ENCODE results near the gene RAPH1.

The RAPH1 gene

DNA sequence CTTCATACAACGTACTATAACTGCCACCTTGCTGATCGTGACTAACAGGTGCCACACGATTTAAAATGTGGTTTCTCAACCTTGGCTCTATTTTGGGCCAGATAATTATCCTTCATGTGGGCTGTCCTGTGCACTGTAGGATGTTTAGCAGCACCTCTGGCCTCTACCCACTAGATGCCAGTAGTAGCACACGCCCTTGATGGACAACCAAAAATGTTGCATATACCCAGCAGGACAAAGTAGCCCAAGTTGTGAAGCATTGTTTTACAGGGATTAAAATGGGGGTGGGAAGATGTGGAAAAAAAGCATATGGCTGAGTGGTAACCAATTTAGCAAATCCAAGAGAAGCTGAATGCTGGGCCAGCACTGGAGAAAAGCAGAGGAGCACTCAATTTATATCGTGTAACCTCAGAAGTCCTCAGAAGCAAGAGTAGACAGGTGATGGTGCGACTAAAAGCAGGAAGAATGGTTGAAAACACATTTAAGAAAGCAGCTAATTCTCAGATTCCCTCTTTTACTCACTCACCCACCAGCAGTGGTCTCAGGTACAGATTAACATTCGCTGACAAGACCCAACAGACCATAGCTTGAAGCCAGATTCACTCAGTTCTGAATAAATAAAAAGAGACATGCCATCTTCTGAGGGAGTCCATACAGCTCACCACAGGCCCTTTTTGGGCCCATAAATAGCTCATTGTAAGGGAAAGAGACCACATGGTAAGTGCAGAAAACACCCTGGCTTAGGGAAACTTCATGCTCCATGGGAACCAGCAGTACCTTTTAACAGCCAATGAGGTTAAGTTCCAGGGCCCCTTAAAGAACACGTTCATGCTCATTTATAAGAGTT lies 50.6 kb downstream of the RAPH1 start:
- DNase-seq (ENCODE audit: low spot score): peak; percentile 12

DNA sequence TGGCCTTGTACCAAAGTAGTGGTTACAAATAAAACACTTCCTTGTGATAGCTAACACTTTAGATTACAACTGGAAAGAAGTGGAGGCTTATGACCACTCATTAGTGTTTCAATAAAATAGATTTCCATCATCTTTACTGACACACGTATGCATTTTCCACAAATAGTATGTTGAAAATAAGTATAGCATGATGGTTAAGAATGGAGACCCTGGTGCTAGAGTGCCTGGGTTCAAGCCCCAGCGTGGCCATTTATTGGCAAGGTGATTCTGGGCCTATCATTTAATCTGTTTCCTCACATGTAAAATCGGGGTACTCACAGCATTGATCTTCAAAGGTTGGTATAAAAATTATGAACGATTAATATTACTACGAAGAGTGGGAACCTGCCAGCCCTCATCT lies 54.5 kb downstream of the RAPH1 start:
- DNase-seq (ENCODE audit: low spot score): no peak

DNA sequence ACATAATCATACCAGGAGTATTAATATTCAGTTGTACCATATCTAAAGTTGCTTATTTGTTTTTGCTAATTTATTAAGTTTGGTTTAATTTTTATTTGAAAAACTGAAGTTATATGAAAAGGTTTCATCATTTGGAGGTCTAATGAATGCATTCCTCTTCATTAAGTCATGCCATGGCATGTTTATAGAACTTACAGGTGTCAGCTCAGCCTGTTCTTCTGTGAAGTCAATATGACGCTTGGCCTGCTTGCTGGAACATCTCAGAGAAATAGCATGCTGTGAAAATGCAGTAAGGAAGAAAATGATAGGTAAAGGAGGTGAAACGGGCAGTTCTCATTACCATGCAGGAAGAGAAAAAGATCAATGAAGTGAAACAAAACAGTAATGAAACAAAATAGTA lies 58.2 kb downstream of the RAPH1 start:
- no peak for DNase-seq (ENCODE audit: low spot score)

DNA sequence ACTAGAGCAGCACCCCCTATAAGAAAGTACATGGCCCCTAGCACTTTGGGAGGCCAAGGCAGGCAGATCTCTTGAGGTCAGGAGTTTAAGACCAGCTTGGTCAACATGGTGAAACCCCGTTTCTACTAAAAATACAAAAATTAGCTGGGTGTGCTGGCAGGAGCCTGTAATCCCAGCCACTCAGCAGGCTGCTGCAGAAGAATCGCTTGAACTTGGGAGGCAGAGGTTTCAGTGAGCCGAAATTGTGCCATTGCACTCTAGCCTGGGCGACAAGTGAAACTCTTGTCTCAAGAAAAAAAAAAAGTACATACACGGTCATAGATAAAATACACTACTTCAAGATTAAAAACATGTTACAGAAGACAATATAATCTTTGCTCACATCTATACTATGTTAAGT lies 63.8 kb downstream of the RAPH1 start:
- DNase-seq (ENCODE audit: low spot score): no peak

DNA sequence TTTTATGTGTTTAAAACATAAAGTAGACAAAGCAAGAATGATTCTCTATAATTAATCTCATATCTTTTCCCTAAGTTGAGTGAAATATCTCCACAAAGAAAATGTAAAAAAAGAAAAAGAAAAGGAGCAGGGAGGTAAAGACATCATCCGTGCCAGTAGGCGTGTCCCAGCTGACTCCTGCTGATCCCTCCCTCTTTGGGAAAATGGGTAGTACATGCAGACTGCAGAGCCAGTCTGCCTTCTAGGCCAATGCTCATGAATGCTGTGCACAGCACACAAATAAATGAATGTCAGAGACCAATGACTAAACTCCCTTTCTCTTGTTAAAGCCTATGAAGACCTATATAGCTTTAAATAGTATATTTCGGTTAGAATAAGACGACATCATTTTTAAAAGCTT lies 64.7 kb downstream of the RAPH1 start:
- DNase-seq (ENCODE audit: low spot score): peak; percentile 14

DNA sequence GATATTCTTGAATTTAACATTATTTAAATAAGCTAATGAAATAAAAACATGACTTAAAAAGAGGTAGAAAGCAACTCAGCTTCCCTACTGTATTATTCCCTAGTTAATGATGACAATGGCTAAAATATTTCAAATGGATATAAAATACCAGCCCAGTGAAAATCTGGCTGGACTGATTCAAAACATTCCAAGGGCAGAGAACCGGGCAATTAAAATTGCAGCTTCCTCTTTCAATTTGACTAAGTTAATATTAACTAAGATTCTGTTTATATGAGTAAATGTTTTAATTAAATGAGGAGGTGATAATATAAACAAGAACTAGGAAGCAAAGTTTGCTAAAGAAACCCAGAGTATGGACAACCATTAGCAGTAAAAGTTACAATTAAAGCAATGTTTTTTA lies 65.6 kb downstream of the RAPH1 start:
- DNase-seq (ENCODE audit: low spot score): no peak

DNA sequence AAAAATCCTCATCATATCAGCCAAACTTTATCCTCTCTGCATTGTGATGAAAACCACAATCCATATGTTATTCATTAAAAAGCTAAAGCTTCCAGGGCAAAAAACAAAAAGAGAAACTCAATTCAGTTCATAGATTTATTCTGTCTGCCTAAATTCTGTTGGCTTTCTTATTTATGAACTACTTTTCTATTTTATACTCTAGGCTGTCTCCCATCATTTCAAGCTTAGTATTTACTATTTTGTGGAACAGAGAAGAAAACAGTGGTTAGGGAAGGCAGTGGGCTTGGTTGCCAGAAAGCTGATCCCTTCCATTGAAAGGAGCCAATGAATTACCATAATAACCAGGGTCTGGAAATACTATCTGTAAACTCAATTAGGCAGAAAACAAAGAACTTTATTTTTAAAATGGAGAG lies 71.8 kb downstream of the RAPH1 start:
- peak; percentile 28 for DNase-seq (ENCODE audit: low spot score)

DNA sequence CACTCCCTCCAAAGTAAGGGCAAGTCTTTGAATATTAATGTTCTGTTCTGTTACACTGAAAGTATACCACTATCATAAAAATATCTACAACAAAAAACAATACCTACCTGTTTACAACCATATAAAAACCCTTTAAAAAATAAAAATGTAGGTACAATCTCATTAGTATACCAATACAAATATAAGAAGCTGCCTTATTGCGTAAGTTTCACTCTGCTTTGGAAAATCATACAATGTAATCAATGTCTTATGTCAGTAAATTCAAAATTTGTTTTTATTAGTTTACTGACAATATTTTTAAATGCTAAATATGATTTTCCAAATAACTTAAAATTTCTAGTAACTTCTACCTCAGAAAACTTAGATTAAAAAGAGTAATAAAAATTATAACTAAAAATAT lies 72.8 kb downstream of the RAPH1 start:
- no peak for DNase-seq (ENCODE audit: low spot score)

DNA sequence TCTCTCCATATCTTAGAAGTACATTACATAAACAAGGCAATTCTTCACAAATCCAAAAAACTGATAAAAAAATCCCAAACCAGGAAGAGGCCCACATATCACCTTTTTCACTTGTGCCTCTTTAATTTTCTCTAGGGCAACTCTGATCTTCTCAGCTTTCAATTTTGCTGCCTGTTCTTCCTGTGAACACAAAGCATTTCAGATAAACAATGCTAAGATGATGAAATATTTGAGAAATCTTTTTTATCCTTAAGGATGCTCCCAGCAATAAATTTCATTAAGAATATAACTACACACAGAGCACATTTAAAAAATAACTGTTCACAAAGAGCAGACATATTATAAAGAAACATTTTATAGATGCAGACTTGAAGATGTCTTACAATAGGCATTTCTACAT lies 73.4 kb downstream of the RAPH1 start:
- no peak for DNase-seq (ENCODE audit: low spot score)

DNA sequence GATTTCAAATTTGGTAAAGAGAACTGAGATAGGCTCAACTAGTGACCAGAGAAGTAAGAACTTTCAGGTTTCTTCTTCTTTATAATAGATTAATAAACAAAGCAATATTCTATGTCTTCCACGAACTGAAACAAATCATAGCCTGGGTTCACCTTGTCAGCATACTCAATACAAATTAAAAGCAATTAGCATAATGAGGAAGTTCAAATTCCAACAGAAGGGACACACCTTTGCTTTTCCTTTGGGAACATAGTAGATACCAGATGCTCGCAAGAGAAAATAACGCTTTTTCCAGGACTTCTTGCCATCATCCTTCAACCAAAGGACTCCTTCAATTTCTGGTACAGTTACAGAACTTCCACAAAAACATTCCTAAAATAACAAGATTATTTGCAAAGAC lies 79.9 kb downstream of the RAPH1 start:
- DNase-seq (ENCODE audit: low spot score): no peak

DNA sequence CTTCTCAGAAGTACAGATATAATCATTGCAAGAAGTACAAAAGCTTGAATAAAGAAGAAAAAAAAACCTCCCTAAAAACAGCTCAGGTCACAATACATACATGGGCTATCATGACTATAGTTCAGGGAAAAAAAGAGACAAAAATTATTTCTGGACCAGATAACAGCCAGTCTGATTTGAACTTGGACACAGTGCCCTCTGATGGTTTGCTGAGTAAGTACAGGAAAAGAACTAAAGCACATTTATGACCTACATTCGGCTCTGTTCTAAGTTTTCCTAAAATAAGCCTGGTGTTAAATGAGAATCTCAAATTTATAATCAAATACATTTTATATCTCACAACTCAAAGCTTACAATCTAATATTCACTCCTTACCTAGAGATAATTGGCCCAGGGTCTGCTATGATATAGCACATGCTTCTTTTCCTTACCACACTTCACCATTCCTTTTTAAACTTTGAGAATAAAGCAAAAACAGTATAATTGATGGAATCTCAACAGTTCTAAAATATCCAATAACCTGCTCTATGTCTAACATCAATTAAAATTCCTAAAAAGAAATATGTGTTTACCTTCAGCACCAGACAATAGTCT lies 81.1 kb downstream of the RAPH1 start:
- DNase-seq (ENCODE audit: low spot score): peak; percentile 63

DNA sequence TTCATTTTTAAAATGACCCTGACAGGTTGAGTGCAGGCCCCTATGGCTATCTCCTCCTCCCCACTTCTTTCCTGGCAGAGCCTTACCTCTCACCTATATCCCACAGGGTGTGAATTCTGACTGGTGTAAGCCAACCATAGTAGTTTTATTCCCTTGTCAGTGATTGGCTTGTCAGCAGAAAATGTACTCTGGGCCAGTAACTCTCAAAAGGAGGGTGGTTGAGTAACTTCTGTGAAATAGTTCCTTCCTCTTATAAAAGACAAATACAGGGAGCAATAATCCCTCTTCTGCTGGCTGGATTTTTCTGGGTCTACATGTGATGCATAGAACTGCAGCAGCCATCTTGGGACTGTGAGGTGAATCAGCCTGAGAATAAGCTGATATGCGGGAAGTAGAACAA lies 83.4 kb downstream of the RAPH1 start:
- no peak for DNase-seq (ENCODE audit: low spot score)

DNA sequence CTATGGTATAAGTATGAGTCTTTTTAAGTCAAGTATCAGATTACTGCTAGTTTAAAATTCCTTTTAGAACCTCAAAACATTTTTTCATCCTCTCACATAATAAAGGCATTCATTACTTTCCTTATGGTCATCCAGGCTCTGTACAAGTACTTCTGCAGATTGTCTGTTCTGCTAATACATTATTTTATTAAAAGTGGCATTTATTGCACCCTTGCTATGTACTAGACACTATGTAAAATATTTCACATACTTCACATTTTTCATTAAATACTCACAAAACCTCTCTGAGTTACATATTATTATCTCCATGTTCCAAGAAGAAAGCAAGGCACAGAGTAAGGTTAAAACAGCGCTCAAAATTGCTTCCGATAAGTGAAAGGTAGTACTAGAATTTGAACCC lies 84.1 kb downstream of the RAPH1 start:
- peak; percentile 25 for DNase-seq (ENCODE audit: low spot score)

DNA sequence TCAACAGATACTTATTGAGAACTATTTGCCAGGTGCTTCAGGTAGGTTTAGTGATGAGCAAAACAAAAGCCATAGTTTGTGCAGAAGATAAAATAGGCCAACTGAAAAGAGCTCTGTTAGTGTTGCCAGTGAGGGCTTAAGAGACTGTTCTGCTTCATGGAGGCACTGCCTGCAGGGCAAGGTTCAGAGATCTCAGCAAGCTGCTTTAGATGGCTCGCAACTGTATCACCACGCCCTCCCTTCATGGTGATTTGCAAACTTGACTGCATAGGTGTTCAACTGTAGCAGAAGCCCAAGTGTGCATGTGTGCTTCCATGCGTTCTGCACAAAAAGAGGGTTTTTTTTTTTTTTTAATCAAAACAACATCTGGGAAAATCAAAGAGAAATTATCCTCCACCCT lies 84.5 kb downstream of the RAPH1 start:
- no peak for DNase-seq (ENCODE audit: low spot score)

DNA sequence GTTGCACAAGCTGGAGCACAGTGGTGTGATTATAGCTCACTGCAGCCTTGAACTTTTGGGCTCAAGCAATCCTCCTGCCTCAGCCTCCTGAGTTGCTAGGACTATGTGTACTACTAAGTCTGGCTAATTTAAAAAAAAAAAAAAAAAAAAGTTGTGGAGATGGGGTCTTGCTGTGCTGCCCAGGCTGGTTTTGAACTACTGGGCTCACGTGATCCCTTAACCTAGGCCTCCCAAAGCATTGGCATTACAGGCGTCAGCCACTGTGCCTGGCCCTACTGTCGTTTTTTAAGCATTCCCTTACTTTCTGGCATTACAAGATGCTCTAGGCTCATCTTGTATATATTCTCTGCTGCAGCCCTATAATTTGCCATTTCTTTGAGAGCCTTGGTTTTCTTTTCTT lies 88.3 kb downstream of the RAPH1 start:
- no peak for DNase-seq (ENCODE audit: low spot score)

DNA sequence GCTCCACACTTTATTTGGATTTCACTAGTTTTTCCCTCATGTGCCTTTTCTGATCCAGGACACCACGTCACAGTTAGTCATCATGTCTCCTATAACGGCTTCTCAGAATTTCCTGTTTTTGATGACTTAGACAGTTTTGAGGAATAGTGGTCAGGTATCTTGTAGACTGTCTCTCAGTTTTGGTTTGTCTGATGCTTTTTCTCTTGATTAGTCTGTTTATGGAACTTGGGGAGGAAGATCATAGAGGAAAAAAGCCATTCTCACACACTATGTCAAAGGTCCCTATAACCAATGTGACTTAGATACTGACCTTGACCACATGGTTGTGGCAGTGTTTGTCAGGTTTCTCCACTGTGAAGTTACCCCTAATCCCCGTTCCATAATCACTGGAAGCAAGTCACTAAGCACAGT lies 89.0 kb downstream of the RAPH1 start:
- DNase-seq (ENCODE audit: low spot score): peak; percentile 19

DNA sequence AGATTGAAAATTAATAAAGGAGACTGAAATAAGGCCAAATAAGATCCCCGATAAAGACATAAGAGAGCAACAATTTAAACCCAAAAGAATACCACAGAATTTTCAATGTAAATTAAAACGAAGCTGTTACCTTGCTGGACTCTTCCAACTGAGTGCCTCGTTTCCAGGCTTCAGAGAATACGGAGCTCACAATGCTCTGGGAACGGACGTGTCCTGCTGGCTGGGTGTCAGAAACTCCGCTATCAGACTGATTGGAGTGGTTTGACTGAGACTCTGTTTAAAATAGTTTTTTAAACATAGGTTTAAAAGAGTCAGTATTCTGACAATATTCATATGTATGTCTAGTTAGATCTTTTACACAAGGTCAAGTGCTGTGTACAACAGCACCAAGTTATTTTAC lies 90.4 kb downstream of the RAPH1 start:
- no peak for DNase-seq (ENCODE audit: low spot score)

DNA sequence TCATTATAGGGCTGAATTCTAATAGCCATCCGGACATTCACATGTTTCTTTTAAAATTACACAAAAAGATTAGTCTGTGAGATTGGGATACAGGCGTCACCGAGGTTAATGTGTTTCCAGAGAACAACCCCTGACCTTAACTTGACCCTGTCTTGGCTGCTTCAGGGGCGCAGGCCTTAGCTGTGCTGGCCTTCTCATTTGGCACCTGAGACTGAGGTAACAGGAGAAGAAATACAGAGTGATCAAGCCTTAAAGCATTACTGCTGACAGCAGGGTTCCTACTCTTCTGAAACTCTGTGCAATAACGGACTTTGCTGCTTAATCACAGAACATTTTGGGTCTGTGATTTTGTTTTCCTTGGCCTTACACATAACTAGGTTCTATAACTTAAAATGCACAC lies 92.6 kb downstream of the RAPH1 start:
- DNase-seq (ENCODE audit: low spot score): no peak

DNA sequence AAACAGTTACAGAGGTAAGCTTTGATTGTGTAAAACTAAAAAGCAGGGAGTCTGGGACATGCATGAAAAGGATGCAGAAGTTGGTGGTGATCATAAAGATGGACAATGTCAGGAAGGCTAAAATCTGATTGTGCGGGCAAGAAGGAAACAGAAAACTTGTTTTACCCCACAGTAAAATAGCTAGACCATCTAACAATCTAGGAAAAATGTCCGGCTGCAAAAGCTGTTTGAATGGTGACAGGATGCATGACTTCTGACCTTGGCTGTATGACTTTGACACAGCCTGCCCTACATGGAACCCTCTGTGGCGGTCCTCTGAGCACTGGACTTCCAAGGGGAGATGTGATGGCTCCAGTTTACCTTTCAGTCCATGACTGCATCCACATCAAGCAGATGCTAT lies 93.6 kb downstream of the RAPH1 start:
- DNase-seq (ENCODE audit: low spot score): no peak

DNA sequence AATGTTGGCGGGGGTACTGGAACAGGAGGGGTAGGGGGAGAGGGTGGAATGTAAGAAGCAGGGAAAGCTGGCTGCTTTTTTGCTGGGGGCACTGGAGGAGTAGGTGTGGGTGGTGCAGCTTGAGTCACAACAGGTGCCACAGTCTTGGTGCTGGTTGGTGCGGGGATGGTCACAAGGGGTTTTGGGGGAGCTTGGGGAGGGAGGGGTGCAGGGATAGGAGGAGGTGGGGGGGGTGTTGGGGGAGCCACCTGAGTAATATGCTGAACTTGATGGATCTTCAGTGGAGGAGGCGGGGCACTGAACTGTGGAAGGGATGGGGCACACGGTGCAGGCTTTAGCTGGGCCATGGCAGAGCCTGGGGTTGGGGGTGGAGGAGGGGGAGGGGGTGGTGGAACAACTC lies 94.4 kb downstream of the RAPH1 start:
- DNase-seq (ENCODE audit: low spot score): no peak

DNA sequence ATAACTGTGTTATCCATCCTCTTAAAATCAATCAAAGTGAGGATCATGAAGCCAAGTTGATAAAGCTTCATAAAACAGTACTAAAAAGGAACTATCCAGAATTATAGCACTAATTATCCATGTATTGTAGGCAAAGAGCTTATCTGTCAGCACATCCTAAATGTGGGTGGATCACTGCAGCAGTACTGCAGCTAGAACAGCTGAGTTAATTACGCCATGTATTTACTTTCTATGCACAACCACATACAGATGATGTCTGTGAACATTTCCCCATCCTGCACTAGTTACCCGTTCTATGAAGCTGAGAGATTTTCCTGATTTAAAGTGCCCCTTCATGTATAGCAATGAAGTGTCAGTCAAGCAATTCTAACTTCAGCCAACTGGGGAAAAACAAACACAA lies 96.6 kb downstream of the RAPH1 start:
- no peak for DNase-seq (ENCODE audit: low spot score)

DNA sequence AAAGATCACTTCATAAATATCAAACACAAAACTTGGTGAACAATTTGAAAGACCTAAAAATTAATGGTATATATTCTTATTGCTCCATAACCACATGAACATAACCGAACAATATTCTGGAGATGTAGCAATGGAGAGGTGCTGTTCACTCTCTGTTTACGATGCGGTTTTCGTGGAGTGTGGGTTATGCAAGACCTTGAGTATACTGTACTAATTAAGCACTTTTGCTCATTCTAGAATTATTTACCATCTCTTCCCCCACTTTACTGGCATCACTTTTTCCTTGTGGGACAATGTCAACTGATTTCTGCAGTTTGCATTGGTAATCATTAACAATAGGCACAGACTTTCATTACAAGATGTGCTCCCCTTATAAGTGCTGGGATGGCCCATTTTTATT lies 97.6 kb downstream of the RAPH1 start:
- no peak for DNase-seq (ENCODE audit: low spot score)

DNA sequence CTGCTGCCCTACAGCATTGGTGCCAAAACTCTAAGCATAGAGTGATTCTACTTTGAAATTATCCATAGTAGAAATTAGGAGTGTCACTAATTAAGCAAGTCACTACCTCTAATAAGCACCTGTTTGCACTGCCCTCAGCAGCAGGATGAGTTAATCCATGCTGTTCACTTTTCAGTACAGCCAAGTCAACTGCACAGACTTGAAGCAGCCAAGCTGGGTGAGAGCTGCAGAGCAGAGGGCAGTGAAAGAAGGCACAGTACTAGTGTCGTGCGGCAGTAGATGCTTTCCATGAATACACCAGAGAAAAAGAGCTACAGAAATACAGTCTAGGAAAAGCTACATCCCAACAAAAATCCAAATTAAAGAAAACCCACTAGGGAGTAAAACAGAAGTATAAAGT lies 98.6 kb downstream of the RAPH1 start:
- DNase-seq (ENCODE audit: low spot score): no peak

DNA sequence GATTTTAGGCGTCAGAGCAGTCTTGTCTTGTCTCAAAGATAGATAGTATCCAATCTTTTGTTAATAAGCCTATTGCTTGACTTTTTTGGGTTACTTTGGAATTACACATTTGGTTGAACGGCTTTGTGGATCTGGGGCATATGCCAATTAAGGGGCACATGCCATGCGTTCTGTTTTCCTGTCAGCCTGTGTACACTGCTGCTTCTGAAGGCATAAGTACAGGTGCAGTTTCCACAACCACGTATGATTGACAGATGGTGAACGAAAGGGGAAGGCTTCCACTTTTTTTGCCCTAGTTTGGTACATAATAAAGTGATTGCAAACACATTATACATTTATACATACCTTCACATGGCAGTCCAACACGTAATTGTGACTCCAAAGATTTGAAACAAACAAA lies 102.3 kb downstream of the RAPH1 start:
- DNase-seq (ENCODE audit: low spot score): no peak

All from AG08395 (cell line).